Subcutaneous abdominal adipose tissue (tissue), 5 donors: ENCODE measurements around the gene ZNF324.
"Not testable (repeated sequence)": the region's sequence is repeated elsewhere in the genome, so short reads cannot be mapped to it uniquely, and the experiment has no call there.

Source experiments
- H3K27ac ChIP-seq: one replicate; pipeline ENCODE4 v1.7.0; 2013; ENCODE audit warnings: low read depth, mild to moderate bottlenecking, inconsistent platforms, low read length, moderate library complexity
- H3K27me3 ChIP-seq, 5 donors: one replicate each; pipeline ENCODE4 v1.7.0; 2013; ENCODE audit warnings: low read length in 5 of 5, inconsistent platforms in 1 of 5; ENCODE audit not compliant: control insufficient read depth in 5 of 5, insufficient read depth in 4 of 5
- H3K36me3 ChIP-seq, 5 donors: one replicate each; pipeline ENCODE4 v1.7.0; 2013; ENCODE audit warnings: low read length in 5 of 5; ENCODE audit not compliant: control insufficient read depth in 5 of 5, insufficient read depth in 5 of 5
- H3K4me1 ChIP-seq, 5 donors: one replicate each; pipeline ENCODE4 v1.7.0; 2013; ENCODE audit warnings: low read length in 5 of 5, mild to moderate bottlenecking in 3 of 5, moderate library complexity in 1 of 5; ENCODE audit not compliant: control insufficient read depth in 5 of 5, insufficient read depth in 5 of 5
- H3K4me3 ChIP-seq, 5 donors: one replicate each; pipeline ENCODE4 v1.7.0; 2013; ENCODE audit warnings: low read length in 5 of 5, low read depth in 1 of 5
- H3K9ac ChIP-seq, 5 donors: one replicate each; pipeline ENCODE4 v1.7.0; 2013; ENCODE audit warnings: low read length in 5 of 5, mild to moderate bottlenecking in 4 of 5, moderate library complexity in 3 of 5
- H3K9me3 ChIP-seq, 5 donors: one replicate each; pipeline ENCODE4 v1.7.0; 2013; ENCODE audit warnings: low read length in 5 of 5; ENCODE audit not compliant: control insufficient read depth in 5 of 5
- donor health status: healthy.
- donor health status: healthy.
- donor health status: healthy.
- donor health status: healthy.
- donor health status: healthy.

ZNF324 gene

GRCh38 chr19:58466760-58467589 lies at the start of gene ZNF324:
Gene ZNF324 (plus strand): TSS chr19:58467080. CDS start chr19:58469186, 2,106 bp downstream.
- peak within 1 kb of the TSS; percentile 78 to 94 (median 87) for H3K4me3 ChIP-seq
- peaks cover 0 to 25% (median 23%) of the 10 kb centered on the region in 5 donors for H3K36me3 ChIP-seq
- no peaks in the 10 kb centered on the region for H3K27me3 ChIP-seq
- H3K4me1 ChIP-seq: peaks cover 0 to 23% (median 20%) of the 10 kb centered on the region in 5 donors
- no peaks in the 10 kb centered on the region for H3K9me3 ChIP-seq
- H3K27ac ChIP-seq: peak within 1 kb of the TSS; percentile 41
- peak within 1 kb of the TSS in 4 of 5 donors; percentile 82 to 96 (median 88) for H3K9ac ChIP-seq

- Histone ChIP-seq H3K27ac (no peak overlapping the region), H3K9me3 (peaks cover 47 to 68% (median 61%) of the 10 kb centered on the region in 5 donors), H3K4me1 (peaks cover 0 to 4% (median 0%) of the 10 kb centered on the region in 5 donors), H3K27me3 (peaks cover 0 to 4% (median 0%) of the 10 kb centered on the region in 5 donors), H3K36me3 (peaks cover 4 to 25% (median 6%) of the 10 kb centered on the region in 5 donors), H3K9ac (no peak overlapping the region), H3K4me3 (peak overlapping the region in 3 of 5 donors; percentile 6 to 37 (median 12))
Measured at GRCh38 chr19:58428617-58429016, 38.3 kb upstream of the ZNF324 start.

DNA sequence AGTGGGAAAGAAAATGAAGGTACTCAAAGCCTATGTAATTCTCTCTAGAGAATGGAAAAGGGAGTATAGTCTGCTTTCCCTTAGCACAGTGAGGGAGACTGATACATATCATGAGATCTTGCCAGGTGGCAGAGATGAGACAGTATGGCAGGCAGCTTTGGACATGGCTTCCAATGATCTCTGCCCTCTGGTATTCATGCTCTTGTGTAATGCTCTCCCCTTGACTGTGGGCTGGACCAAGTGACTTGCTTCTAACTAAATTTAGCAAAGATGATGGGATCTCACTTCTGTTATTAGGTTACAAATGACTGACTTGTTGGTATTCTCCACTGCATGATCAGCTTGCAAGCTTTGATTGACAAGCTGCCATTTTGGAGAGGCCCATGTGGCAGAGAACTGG lies 37.1 kb upstream of the ZNF324 start:
- peaks cover 15 to 36% (median 17%) of the 10 kb centered on the region in 5 donors for H3K36me3 ChIP-seq
- peaks cover 59 to 79% (median 72%) of the 10 kb centered on the region in 5 donors for H3K9me3 ChIP-seq
- H3K4me3 ChIP-seq: peak overlapping the region in 4 of 5 donors; percentile 13 to 59 (median 49)

GRCh38 chr19:58434217-58434616 lies 32.7 kb upstream of the ZNF324 start:
- H3K4me3 ChIP-seq: peak overlapping the region; percentile 23 to 59 (median 49)
- peaks cover under 1 to 14% (median 4%) of the 10 kb centered on the region in 5 donors for H3K4me1 ChIP-seq
- peaks cover 30 to 61% (median 45%) of the 10 kb centered on the region in 5 donors for H3K36me3 ChIP-seq
- H3K9ac ChIP-seq: peak overlapping the region in 1 of 5 donors; percentile 43
- H3K27ac ChIP-seq: no peak overlapping the region
- H3K9me3 ChIP-seq: peaks cover 74 to 90% (median 83%) of the 10 kb centered on the region in 5 donors
- peaks cover 0 to 9% (median 0%) of the 10 kb centered on the region in 5 donors for H3K27me3 ChIP-seq

More for the DNA sequence above, 37.1 kb upstream of the ZNF324 start:
- peaks cover 0 to 9% (median 0%) of the 10 kb centered on the region in 5 donors for H3K27me3 ChIP-seq
- no peak overlapping the region for H3K9ac ChIP-seq
- H3K27ac ChIP-seq: no peak overlapping the region
- peaks cover 0 to 12% (median 0%) of the 10 kb centered on the region in 5 donors for H3K4me1 ChIP-seq

DNA sequence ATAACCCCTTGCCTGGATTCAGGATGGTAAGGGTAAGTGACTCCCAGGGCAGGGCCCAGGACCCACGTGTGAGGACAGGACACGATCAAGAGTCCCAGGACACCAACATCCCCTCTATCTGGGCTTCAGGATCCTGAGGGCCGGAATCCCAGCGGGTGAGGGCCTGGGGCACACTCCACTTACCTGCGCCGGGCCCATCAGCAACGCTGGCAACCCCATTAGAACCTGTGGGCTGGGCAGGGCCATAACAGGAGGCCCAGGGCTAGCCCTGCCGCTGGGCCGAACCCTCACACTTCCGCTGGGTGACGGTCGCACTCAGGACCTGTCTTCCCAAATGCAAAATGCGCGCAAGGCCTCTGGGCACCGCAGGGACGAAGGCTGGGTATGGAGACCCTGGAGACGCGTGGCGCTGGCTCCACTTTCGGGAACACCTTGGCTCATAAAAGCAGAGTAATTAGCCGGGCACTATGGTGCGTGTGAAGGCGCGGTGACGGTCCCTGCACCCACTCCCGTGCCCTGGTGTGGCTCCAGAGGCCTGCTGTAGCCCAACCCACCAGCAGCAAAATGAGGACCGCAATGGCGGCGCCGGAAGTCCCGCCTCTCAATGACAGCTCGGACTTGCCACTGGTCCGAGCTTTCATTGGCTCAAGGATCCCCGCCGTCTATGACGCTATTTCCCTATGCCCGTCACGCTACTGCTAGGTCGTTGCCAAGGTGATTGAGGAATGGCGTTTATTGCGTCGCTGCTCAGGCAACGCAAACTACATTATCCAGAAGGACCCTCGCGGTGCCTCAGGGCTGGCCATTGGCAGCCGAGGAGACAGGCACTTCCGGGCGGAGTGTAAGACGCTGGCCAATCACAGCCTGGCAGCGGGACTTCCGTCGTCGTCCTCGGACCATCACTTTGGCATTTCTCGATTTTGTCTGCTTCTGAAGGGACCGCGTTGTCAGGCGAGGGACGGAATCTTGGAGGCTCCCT lies 27.0 kb upstream of the ZNF324 start, which contains the start of gene ZNF132:
Gene ZNF132, minus strand, starts transcription at position 578 of the 979 bp plus-strand sequence. Its CDS starts 332 bp downstream, at position 246.
- H3K36me3 ChIP-seq: peaks cover 11 to 30% (median 24%) of the 10 kb centered on the region in 5 donors
- H3K27ac ChIP-seq: peak within 1 kb of the TSS; percentile 67
- no peaks in the 10 kb centered on the region for H3K27me3 ChIP-seq
- peak within 1 kb of the TSS; percentile 63 to 79 (median 73) for H3K9ac ChIP-seq
- peak within 1 kb of the TSS; percentile 87 to 99 (median 94) for H3K4me3 ChIP-seq
- H3K9me3 ChIP-seq: peaks cover 27 to 40% (median 32%) of the 10 kb centered on the region in 5 donors
- peaks cover 3 to 20% (median 18%) of the 10 kb centered on the region in 5 donors for H3K4me1 ChIP-seq

DNA sequence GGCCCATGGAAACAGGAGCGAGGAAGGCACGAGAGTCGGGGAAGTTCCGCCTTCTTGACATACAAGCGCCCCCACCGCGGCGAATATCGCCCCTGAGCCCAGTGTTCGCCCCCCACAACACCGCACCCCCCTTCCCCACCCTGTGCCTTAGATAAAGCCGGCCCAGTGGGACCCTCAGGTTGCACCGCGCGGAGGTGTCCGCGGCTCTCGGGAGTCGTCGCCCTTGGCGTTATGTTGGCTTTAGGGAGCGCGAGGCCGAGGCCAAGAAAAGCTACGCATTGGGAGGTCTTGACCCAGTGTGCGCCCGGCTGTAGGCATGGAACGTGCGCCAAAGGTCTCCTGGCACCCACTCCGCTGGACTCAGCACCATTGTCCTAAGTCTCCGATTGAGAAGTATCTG lies 26.3 kb upstream of the ZNF324 start:
- Histone ChIP-seq H3K36me3 (peaks cover 5 to 23% (median 17%) of the 10 kb centered on the region in 5 donors), H3K4me3 (peak overlapping the region; percentile 87 to 99 (median 94)), H3K4me1 (peaks cover 3 to 20% (median 18%) of the 10 kb centered on the region in 5 donors), H3K9me3 (peaks cover 21 to 33% (median 25%) of the 10 kb centered on the region in 5 donors), H3K27me3 (no peaks in the 10 kb centered on the region), H3K27ac (peak overlapping the region; percentile 67), H3K9ac (peak overlapping the region in 2 of 5 donors; percentile 18 to 27)

DNA sequence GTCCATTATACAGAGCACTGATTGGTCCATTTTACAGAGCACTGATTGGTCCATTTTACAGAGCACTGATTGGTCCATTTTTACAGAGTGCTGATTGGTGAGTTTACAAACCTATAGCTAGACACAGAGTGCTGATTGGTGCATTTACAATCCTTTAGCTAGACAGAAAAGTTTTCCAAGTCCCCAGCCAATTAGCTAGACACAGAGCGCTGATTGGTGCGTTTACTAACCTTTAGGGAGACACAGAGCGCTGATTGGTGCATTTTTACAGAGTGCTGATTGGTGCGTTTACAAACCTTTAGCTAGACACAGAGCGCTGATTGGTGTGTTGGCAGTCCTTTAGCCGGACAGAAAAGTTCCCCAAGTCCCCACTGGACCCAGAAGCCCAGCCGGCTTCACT lies 23.9 kb upstream of the ZNF324 start:
- H3K9me3 ChIP-seq: peaks cover 2 to 12% (median 9%) of the 10 kb centered on the region in 5 donors
- not testable (repeated sequence) for H3K27me3 ChIP-seq, H3K4me3 ChIP-seq, H3K9ac ChIP-seq, H3K36me3 ChIP-seq, H3K27ac ChIP-seq
- peaks cover 3 to 20% (median 18%) of the 10 kb centered on the region in 5 donors for H3K4me1 ChIP-seq

GRCh38 chr19:58448860-58449259 lies 18.0 kb upstream of the ZNF324 start:
- peaks cover 3 to 16% (median 12%) of the 10 kb centered on the region in 5 donors for H3K4me1 ChIP-seq
- H3K9me3 ChIP-seq, H3K9ac ChIP-seq, H3K27me3 ChIP-seq, H3K36me3 ChIP-seq, H3K27ac ChIP-seq, H3K4me3 ChIP-seq: not testable (repeated sequence)

- peaks cover 0 to 15% (median 11%) of the 10 kb centered on the region in 5 donors for H3K36me3 ChIP-seq
- H3K9me3 ChIP-seq, H3K27me3 ChIP-seq, H3K9ac ChIP-seq, H3K27ac ChIP-seq, H3K4me3 ChIP-seq: not testable (repeated sequence)
- H3K4me1 ChIP-seq: peaks cover 3 to 16% (median 12%) of the 10 kb centered on the region in 5 donors
Measured at GRCh38 chr19:58449980-58450379, 16.9 kb upstream of the ZNF324 start.
